Measurements from ENCODE around the gene HDLBP. TPM values are rescaled to one million over a fixed set of nuclear protein-coding genes. Genes with fewer than 3 reads are reported as not detected.

The HDLBP gene
- total and polyA plus RNA-seq, 4 donors = 220 to 476 (median 318) TPM

DNA sequence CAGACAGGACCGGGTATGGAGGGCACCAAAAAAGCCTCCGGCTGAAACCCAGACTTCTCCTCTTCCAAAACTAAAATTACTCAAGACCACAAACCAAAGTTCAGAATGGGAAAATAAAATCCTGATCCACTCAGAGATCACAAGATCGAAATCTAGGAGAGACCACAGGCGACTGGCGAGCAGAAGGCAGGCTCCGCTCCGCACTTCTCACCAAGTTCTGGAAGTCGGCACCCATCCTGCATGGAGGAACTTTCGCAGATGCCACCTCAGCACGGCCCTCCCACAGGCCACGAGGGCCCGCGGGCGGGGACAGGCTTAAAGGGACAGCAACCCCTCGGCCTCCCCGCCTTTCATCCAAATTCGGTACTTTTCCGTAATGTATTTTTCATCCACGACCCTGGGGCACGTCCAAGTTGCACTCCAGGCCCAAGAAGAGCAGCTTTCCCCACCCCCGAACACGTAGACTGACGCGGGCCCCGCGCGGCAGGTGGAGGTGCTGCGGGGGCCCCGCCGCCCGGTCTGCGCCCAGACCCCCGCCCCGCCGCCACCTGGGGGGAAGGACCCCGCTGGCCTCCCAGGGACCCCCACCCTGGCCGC lies 43.7 kb downstream of the HDLBP start:
- 0% methylated on average over 36 to 37 of the region's 37 CpGs for WGBS, 2 donors
- DNase-seq (peak; percentile 92 to 94), ATAC-seq (ENCODE audit: low FRiP score) (peak; percentile 91)
- Histone ChIP-seq H3K4me1 (ENCODE audit: control insufficient read depth in 1 of 2, insufficient read depth in 2 of 2, low read length in 2 of 2) (peaks cover 0 to 2% of the 10 kb centered on the region in 2 donors), H3K36me3 (ENCODE audit: control insufficient read depth in 1 of 2, insufficient read depth in 2 of 2, low read length in 1 of 2) (peaks cover 0 to 3% of the 10 kb centered on the region in 2 donors), H3K4me3 (ENCODE audit: low read length in 2 of 2) (peak overlapping the region; percentile 95 to 98), H3K9me3 (ENCODE audit: control insufficient read depth, low read length) (no peaks in the 10 kb centered on the region), H3K27ac (ENCODE audit: low read depth in 1 of 2, low read length in 2 of 2) (peak overlapping the region; percentile 80 to 89), H3K27me3 (ENCODE audit: control insufficient read depth in 1 of 2, insufficient read depth in 2 of 2, low read length in 1 of 2) (no peaks in the 10 kb centered on the region)
- intact Hi-C loops (cut with DNase I) = loop anchor here (5.0 to 10.0 kb wide), 3 partner anchors 45 to 123 kb away; partner anchors contain the start of genes HDLBP (in 1 of the 2) and SEPTIN2 (in 1 of the 2)

DNA sequence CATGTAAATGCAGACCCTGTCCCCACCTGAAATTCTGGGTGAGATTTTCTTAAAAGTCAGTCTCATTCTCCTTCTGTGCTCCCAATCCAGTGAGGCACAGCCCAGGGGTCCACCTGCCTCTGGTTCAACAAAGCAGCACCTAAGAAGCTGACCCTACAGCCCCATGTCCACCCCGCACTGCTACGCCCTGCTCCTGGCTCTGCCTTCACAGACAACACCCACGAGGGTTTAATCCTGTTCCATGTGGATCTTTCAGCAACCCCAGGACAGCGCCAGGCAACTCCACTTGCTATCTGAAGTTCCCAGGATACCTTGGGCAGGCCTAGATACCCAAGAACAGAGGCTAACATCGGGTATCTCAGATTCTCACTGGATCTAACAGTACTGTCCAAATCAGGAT lies 44.9 kb downstream of the HDLBP start:
- H3K4me1 ChIP-seq (ENCODE audit: control insufficient read depth in 1 of 2, insufficient read depth in 2 of 2, low read length in 2 of 2) = peaks cover 0 to 2% of the 10 kb centered on the region in 2 donors
- no peak for ATAC-seq (ENCODE audit: low FRiP score)
- 25 to 26% methylated on average over 5 of the region's 5 CpGs for WGBS, 2 donors

DNA sequence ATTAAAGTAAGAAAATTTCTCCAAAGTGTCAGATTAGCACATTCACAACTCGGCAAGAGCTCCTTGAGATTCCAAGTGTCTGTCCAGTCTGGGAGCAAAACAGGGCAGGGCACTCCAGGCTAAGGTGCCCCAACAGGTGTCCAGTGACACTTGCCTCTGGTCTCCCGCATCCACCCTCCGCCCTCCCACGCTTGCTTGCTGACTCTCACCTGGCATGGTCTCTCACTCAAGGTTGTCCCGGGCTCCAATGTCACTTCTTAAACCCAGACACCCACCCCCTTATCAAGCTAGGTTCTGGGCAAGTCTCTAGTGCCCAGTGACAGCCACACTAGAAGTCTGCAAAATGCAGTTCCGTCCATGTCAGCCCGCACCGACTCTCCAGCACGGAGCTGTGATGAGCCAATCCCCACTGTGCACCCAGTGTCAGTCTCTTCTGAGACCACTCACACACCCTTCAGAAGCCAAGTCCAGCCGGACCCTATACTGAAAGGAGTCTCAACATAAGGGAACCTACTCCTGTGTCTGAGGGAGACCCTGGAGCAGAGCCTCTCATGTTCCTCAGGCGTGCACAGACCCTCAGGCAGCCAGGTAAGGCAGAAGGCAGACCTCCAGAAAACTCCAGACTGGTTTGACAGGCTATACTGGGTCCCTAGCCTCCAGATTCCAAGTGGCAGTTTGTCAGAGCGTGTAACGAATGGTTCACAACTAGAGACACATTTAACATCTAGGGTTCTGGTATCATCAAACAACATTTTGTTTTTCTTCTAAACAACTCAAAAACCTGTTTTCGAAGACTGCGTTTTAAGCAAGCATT lies 45.6 kb downstream of the HDLBP start:
- no peak for ATAC-seq (ENCODE audit: low FRiP score)
- intact Hi-C loops (cut with DNase I) = loop anchor here (5.0 to 10.0 kb wide), 3 partner anchors 47 to 125 kb away; partner anchors contain the start of genes HDLBP (in 1 of the 2) and SEPTIN2 (in 1 of the 2)
- H3K27ac ChIP-seq (ENCODE audit: low read depth in 1 of 2, low read length in 2 of 2) = no peak overlapping the region

More for the DNA sequence above, 44.9 kb downstream of the HDLBP start:
- Histone ChIP-seq H3K9me3 (ENCODE audit: control insufficient read depth, low read length) (no peaks in the 10 kb centered on the region), H3K27me3 (ENCODE audit: control insufficient read depth in 1 of 2, insufficient read depth in 2 of 2, low read length in 1 of 2) (no peaks in the 10 kb centered on the region), H3K27ac (ENCODE audit: low read depth in 1 of 2, low read length in 2 of 2) (no peak overlapping the region), H3K4me3 (ENCODE audit: low read length in 2 of 2) (no peak overlapping the region), H3K36me3 (ENCODE audit: control insufficient read depth in 1 of 2, insufficient read depth in 2 of 2, low read length in 1 of 2) (peaks cover 3 to 5% of the 10 kb centered on the region in 2 donors)
- intact Hi-C loops (cut with DNase I) = loop anchor here (5.0 to 10.0 kb wide), 3 partner anchors 47 to 124 kb away; partner anchors contain the start of genes HDLBP (in 1 of the 2) and SEPTIN2 (in 1 of the 2)
- DNase-seq = no peak

DNA sequence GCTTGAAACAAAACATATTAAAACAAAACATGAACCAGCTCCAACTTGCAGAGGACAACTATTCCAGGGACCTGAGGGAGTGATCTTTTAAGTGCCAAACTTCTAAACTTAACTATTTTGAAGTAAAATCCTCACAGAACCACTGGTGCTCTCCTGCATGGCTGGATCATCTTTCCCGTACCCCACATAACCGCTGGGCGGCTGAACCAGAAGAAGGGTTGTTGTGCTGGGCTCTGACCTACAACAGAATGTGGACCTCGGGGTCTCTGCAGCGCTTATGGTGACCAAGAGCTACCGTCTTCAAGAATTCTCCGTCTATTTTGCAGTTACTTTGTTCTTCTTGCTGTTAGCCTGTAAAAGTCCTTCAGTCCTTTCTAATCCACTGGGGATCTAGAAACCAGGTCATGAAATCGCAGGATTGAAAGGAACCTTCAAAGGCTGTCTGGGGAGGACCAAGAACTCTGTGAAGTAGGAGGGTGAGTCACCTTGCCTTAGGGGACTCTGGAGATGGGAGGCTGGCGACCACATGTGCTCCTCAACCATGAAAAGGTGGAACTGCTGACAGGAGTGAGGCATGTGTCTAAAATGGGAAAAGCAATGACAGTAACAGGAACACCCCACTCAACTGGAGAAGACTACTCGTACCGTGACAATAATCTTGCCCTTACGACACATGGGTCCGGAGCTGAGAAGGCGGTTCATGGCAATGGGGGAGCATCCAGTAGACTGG lies 46.6 kb downstream of the HDLBP start:
- intact Hi-C loops (cut with DNase I) = no loop called here
- Histone ChIP-seq H3K36me3 (ENCODE audit: control insufficient read depth in 1 of 2, insufficient read depth in 2 of 2, low read length in 1 of 2) (peaks cover 3 to 5% of the 10 kb centered on the region in 2 donors), H3K9me3 (ENCODE audit: control insufficient read depth, low read length) (no peaks in the 10 kb centered on the region), H3K27me3 (ENCODE audit: control insufficient read depth in 1 of 2, insufficient read depth in 2 of 2, low read length in 1 of 2) (no peaks in the 10 kb centered on the region), H3K4me1 (ENCODE audit: control insufficient read depth in 1 of 2, insufficient read depth in 2 of 2, low read length in 2 of 2) (peaks cover 0 to 2% of the 10 kb centered on the region in 2 donors), H3K4me3 (ENCODE audit: low read length in 2 of 2) (no peak overlapping the region), H3K27ac (ENCODE audit: low read depth in 1 of 2, low read length in 2 of 2) (no peak overlapping the region)
- ATAC-seq (ENCODE audit: low FRiP score) = no peak
- no peak for DNase-seq
- 73 to 80% methylated on average over 14 of the region's 14 CpGs for WGBS, 2 donors

More for the DNA sequence above, 45.6 kb downstream of the HDLBP start:
- H3K4me1 ChIP-seq (ENCODE audit: control insufficient read depth in 1 of 2, insufficient read depth in 2 of 2, low read length in 2 of 2) = peaks cover 0 to 2% of the 10 kb centered on the region in 2 donors
- no peak overlapping the region for H3K4me3 ChIP-seq (ENCODE audit: low read length in 2 of 2)
- no peaks in the 10 kb centered on the region for H3K9me3 ChIP-seq (ENCODE audit: control insufficient read depth, low read length)
- no peak for DNase-seq
- WGBS, 2 donors = 54 to 58% methylated on average over 15 of the region's 15 CpGs
- H3K27me3 ChIP-seq (ENCODE audit: control insufficient read depth in 1 of 2, insufficient read depth in 2 of 2, low read length in 1 of 2) = no peaks in the 10 kb centered on the region
- H3K36me3 ChIP-seq (ENCODE audit: control insufficient read depth in 1 of 2, insufficient read depth in 2 of 2, low read length in 1 of 2) = peaks cover 3 to 5% of the 10 kb centered on the region in 2 donors

DNA sequence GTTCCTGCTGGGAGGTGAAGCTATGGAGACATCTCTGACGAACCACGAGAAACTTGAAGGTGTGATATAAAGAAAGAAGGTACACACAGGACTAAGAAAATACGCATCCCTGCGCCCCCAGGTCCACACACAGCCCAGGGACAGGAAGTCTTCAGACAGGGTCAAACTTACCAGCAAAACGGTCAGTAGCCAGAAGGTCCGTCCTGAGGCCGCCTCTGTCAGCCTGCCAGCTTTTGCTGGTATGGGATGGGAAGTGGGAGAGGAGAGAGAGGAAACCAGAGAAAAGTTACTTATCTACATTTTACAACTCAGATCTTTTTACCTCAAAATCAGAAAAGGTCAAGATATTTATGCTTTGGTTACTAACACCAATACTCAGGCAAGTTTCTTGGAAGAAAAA lies 47.2 kb downstream of the HDLBP start:
- Histone ChIP-seq H3K4me1 (ENCODE audit: control insufficient read depth in 1 of 2, insufficient read depth in 2 of 2, low read length in 2 of 2) (peaks cover 0 to 2% of the 10 kb centered on the region in 2 donors), H3K27me3 (ENCODE audit: control insufficient read depth in 1 of 2, insufficient read depth in 2 of 2, low read length in 1 of 2) (no peaks in the 10 kb centered on the region), H3K36me3 (ENCODE audit: control insufficient read depth in 1 of 2, insufficient read depth in 2 of 2, low read length in 1 of 2) (peaks cover 3 to 5% of the 10 kb centered on the region in 2 donors), H3K27ac (ENCODE audit: low read depth in 1 of 2, low read length in 2 of 2) (no peak overlapping the region), H3K9me3 (ENCODE audit: control insufficient read depth, low read length) (no peaks in the 10 kb centered on the region), H3K4me3 (ENCODE audit: low read length in 2 of 2) (no peak overlapping the region)
- no peak for DNase-seq
- no peak for ATAC-seq (ENCODE audit: low FRiP score)
- 47 to 49% methylated on average over 7 of the region's 7 CpGs for WGBS, 2 donors
- intact Hi-C loops (cut with DNase I) = no loop called here

DNA sequence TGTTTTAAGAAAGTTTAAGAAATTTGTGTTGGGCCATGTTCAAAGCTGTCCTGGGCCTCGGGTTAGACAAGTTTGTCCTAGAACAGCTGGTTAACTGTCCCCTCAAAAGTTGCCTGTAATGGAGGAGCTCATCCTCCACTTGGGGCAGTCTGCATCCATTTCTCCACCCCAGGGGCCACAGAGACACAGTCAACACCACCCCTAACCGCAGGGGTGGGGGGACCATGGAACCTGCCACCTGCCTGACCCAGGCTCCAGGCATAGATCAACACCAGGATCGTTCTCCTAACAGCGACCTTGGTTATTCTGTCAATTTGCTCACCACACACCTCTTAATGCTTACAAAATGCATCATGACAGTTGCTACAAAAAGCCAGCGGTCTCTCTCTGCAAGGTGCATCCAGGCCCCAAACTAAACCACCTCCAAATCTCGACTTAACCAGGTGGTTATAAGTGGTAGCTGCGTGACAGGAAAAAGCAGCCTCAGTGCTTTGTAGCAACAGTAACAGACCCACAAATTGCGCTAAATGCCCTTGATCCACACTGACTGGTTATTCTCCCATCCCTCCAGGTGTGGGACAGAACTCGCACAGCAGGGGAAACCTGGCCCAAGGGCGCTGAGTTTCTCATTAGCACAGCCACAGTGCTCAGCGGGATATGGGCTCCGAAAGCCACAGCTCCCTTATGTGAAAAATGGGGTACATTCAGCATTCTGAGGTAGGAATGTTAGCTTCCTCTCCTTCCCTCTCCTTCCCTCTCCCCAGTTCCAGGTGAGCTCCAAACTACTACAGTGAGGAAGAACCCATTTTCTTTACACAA lies 48.0 kb downstream of the HDLBP start:
- H3K27me3 ChIP-seq (ENCODE audit: control insufficient read depth in 1 of 2, insufficient read depth in 2 of 2, low read length in 1 of 2) = no peaks in the 10 kb centered on the region
- H3K4me1 ChIP-seq (ENCODE audit: control insufficient read depth in 1 of 2, insufficient read depth in 2 of 2, low read length in 2 of 2) = peaks cover 0 to 2% of the 10 kb centered on the region in 2 donors
- DNase-seq (no peak), ATAC-seq (ENCODE audit: low FRiP score) (no peak)
- WGBS, 2 donors = 74 to 75% methylated on average over 12 of the region's 12 CpGs
- H3K4me3 ChIP-seq (ENCODE audit: low read length in 2 of 2) = no peak overlapping the region
- H3K27ac ChIP-seq (ENCODE audit: low read depth in 1 of 2, low read length in 2 of 2) = no peak overlapping the region
- H3K36me3 ChIP-seq (ENCODE audit: control insufficient read depth in 1 of 2, insufficient read depth in 2 of 2, low read length in 1 of 2) = peaks cover 3 to 12% of the 10 kb centered on the region in 2 donors
- intact Hi-C loops (cut with DNase I) = no loop called here
- no peaks in the 10 kb centered on the region for H3K9me3 ChIP-seq (ENCODE audit: control insufficient read depth, low read length)

DNA sequence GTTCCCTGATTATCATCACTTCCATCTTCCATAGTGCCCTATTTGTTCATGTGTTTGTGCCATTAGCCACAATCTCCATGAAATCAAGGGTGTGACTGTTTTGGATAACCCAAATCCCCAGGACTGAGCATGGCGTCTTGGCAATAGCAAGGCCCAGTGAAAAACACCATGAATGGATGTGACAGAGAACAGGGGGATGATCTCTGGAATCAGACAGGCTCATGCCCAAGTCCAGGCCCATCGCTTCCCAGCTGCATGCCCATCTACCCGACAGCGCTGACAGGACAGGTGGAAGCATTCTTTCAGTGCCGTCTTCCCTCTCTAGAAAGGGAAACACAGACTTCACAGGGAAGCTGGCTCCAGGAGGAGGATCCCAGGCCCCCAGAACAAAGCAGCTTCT lies 50.0 kb downstream of the HDLBP start:
- DNase-seq = no peak
- Histone ChIP-seq H3K27me3 (ENCODE audit: control insufficient read depth in 1 of 2, insufficient read depth in 2 of 2, low read length in 1 of 2) (no peaks in the 10 kb centered on the region), H3K36me3 (ENCODE audit: control insufficient read depth in 1 of 2, insufficient read depth in 2 of 2, low read length in 1 of 2) (peaks cover 8 to 19% of the 10 kb centered on the region in 2 donors), H3K4me3 (ENCODE audit: low read length in 2 of 2) (no peak overlapping the region), H3K4me1 (ENCODE audit: control insufficient read depth in 1 of 2, insufficient read depth in 2 of 2, low read length in 2 of 2) (peaks cover 0 to 2% of the 10 kb centered on the region in 2 donors), H3K9me3 (ENCODE audit: control insufficient read depth, low read length) (no peaks in the 10 kb centered on the region), H3K27ac (ENCODE audit: low read depth in 1 of 2, low read length in 2 of 2) (no peak overlapping the region)
- ATAC-seq (ENCODE audit: low FRiP score) = no peak
- WGBS, 2 donors = 89 to 90% methylated on average over 5 of the region's 5 CpGs
- intact Hi-C loops (cut with DNase I) = no loop called here

DNA sequence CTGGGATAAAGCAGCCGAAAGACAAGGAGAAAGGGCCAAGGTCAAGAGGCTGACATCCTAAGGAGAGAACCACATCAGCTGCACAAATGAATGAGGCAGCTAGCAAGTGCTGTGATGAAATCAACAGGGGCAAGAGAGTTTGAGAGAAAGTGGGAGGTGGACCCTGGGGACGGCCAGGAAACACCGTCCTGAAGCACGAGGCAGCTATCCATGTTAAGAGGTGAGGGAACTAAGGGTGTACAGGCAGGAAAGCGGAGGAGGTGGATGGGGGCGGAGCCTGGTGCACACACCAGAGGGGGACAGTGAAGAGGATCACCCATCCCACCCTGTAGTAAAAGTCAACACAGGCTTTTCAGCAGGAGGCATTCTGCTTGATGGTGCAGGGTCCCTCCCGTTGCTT lies 52.4 kb downstream of the HDLBP start:
- Histone ChIP-seq H3K4me1 (ENCODE audit: control insufficient read depth in 1 of 2, insufficient read depth in 2 of 2, low read length in 2 of 2) (no peaks in the 10 kb centered on the region), H3K9me3 (ENCODE audit: control insufficient read depth, low read length) (no peaks in the 10 kb centered on the region), H3K27ac (ENCODE audit: low read depth in 1 of 2, low read length in 2 of 2) (no peak overlapping the region), H3K4me3 (ENCODE audit: low read length in 2 of 2) (no peak overlapping the region), H3K27me3 (ENCODE audit: control insufficient read depth in 1 of 2, insufficient read depth in 2 of 2, low read length in 1 of 2) (no peaks in the 10 kb centered on the region), H3K36me3 (ENCODE audit: control insufficient read depth in 1 of 2, insufficient read depth in 2 of 2, low read length in 1 of 2) (peaks cover 8 to 18% of the 10 kb centered on the region in 2 donors)
- ATAC-seq (ENCODE audit: low FRiP score) (no peak), DNase-seq (no peak)
- WGBS, 2 donors = 84 to 87% methylated on average over 7 of the region's 7 CpGs
- intact Hi-C loops (cut with DNase I) = no loop called here
